ENCODE results near the gene HSPA8.

Gene HSPA8

GRCh38 chr11:123046473-123047259 lies 15.3 kb downstream of the HSPA8 start:
- DNase-seq, result no peak

GRCh38 chr11:123045101-123045500 lies 16.8 kb downstream of the HSPA8 start:
- no peak for DNase-seq

GRCh38 chr11:123041185-123041584 lies 20.8 kb downstream of the HSPA8 start:
- no peak for DNase-seq

- no peak for DNase-seq
These were observed 21.9 kb downstream of the HSPA8 start for GRCh38 chr11:123040111-123040432.

GRCh38 chr11:123035831-123036230 lies 26.1 kb downstream of the HSPA8 start:
- DNase-seq, result no peak

- no peak for DNase-seq
These were observed 27.3 kb downstream of the HSPA8 start for GRCh38 chr11:123034597-123034996.

- DNase-seq, result no peak
These were observed 28.0 kb downstream of the HSPA8 start for GRCh38 chr11:123033895-123034294.

GRCh38 chr11:123030517-123030916 lies 31.4 kb downstream of the HSPA8 start:
- no peak for DNase-seq

GRCh38 chr11:123020968-123021367 lies 41.0 kb downstream of the HSPA8 start:
- peak; percentile 5 for DNase-seq

GRCh38 chr11:123018702-123019101 lies 43.2 kb downstream of the HSPA8 start:
- no peak for DNase-seq

GRCh38 chr11:123011510-123011909 lies 50.4 kb downstream of the HSPA8 start:
- DNase-seq, result no peak
